K562 (cell line): ENCODE results near the gene WDR13. TPM values are rescaled to one million over a fixed set of nuclear protein-coding genes. Genes with fewer than 3 reads are reported as not detected.

Experiments
- ATAC-seq: fragments of 200-7000 bp; cut with Tn5 transposase; 3 replicates; pipeline ENCODE4 v1.9.1; 2020; ENCODE audit warnings: moderate library complexity
- BruUV-seq: library from RNA; stranded (reverse); fragments of 400-500 nt; replicated peaks from 2 replicates; lab custom pipeline; 2021; lab: Mats Ljungman, UMichigan
- CTCF ChIA-PET: fragments of 300-600 bp; formaldehyde crosslinking; extraction: SDS; loops from one replicate; lab custom pipeline; 2021; ENCODE audit warnings: low intra/inter-chr PET ratio; lab: Yijun Ruan, JAX
- POLR2A ChIA-PET: fragments of 300-600, 350-650 bp; sonication (Branson Sonifier 250); formaldehyde crosslinking; extraction: SDS; loops from one replicate; lab custom pipeline; 2021; ENCODE audit warnings: antibody characterized with exemption, inconsistent platforms; lab: Yijun Ruan, JAX
- DNase-seq, 4 experiments: peaks; one replicate each; pipeline versions ENCODE4 v3.0.0 to v3.0.0-alpha.2; 2011 to 2018; ENCODE audit warnings: low spot score in 3 of 4, mixed read lengths in 3 of 4; ENCODE audit errors: extremely low read depth in 1 of 4
- FAIRE-seq: peaks from 2 replicates; lab custom pipeline; 2011; peaks lifted over from hg19 to GRCh38; lab: Jason Lieb, UNC
- H2AFZ ChIP-seq: 2 replicates; pipeline ENCODE4 v1.6.0; 2011; ENCODE audit warnings: low read depth, low read length, control low read depth, inconsistent platforms
- H3K27ac ChIP-seq: fragments of 200-600 bp; 3 replicates; pipeline ENCODE4 v1.8.0; 2011; ENCODE audit warnings: low read depth, mild to moderate bottlenecking, control low read depth, inconsistent platforms, low read length, moderate library complexity, mixed read lengths; ENCODE audit errors: extremely low read depth
- H3K27me3 ChIP-seq, 2 experiments: fragments of 300-600 bp in 1 of 2; 2 replicates in 1 of 2; 3 replicates in 1 of 2; pipeline versions ENCODE4 v1.6.0 to v1.8.0; 2011; ENCODE audit warnings: inconsistent platforms in 2 of 2, low read length in 2 of 2, mild to moderate bottlenecking in 1 of 2, mixed read lengths in 1 of 2, moderate library complexity in 1 of 2; ENCODE audit not compliant: control insufficient read depth in 2 of 2, insufficient read depth in 2 of 2
- H3K36me3 ChIP-seq: fragments of 300-600 bp; 3 replicates; pipeline ENCODE4 v1.8.0; 2011; ENCODE audit warnings: mild to moderate bottlenecking, low read length, inconsistent platforms; ENCODE audit not compliant: control insufficient read depth, insufficient read depth
- H3K4me1 ChIP-seq, 2 experiments: fragments of 200-600 bp in 1 of 2; replicated peaks in 1 of 2; 2 replicates in 1 of 2; 3 replicates in 1 of 2; pipeline versions ENCODE4 v1.5.1 to v1.8.0; 2011; ENCODE audit warnings: inconsistent platforms in 2 of 2, low read length in 2 of 2, mild to moderate bottlenecking in 1 of 2, mixed read lengths in 1 of 2, moderate library complexity in 1 of 2; ENCODE audit not compliant: control insufficient read depth in 2 of 2, insufficient read depth in 2 of 2
- H3K4me2 ChIP-seq: 2 replicates; pipeline ENCODE4 v1.6.1; 2011; ENCODE audit warnings: low read length, control low read depth, inconsistent platforms, mixed read lengths; ENCODE audit not compliant: insufficient read depth
- H3K4me3 ChIP-seq: fragments of 200-600 bp; sonication (generic), shearing (Covaris generic); 2 replicates; pipeline ENCODE4 v1.5.1; 2016; ENCODE audit warnings: control low read depth, inconsistent platforms
- H3K79me2 ChIP-seq: fragments of 200-600 bp; 3 replicates; pipeline ENCODE4 v1.8.0; 2011; ENCODE audit warnings: low read length, inconsistent platforms; ENCODE audit not compliant: control insufficient read depth, insufficient read depth
- H3K9ac ChIP-seq, 2 experiments: 2 replicates each; pipeline versions ENCODE4 v1.6.0 to v1.6.1; 2011; ENCODE audit warnings: low read depth in 2 of 2, low read length in 2 of 2, control low read depth in 1 of 2, inconsistent platforms in 1 of 2, mild to moderate bottlenecking in 1 of 2, mixed read lengths in 1 of 2; ENCODE audit not compliant: insufficient read depth in 1 of 2
- H3K9me1 ChIP-seq: one replicate; pipeline ENCODE4 v1.6.0; 2011; ENCODE audit warnings: inconsistent platforms, mild to moderate bottlenecking, low read length, moderate library complexity; ENCODE audit not compliant: control insufficient read depth, insufficient read depth
- H3K9me3 ChIP-seq: replicated peaks from 2 replicates; pipeline ENCODE4 v1.5.1; 2011; ENCODE audit warnings: low read depth, low read length, inconsistent platforms; ENCODE audit not compliant: control insufficient read depth, insufficient read depth
- H4K20me1 ChIP-seq: replicated peaks from 2 replicates; pipeline ENCODE4 v1.6.1; 2011; ENCODE audit warnings: low read length, inconsistent platforms, mixed read lengths; ENCODE audit not compliant: control insufficient read depth, insufficient read depth
- BCL6 ChIP-seq: fragments of 250-450 bp; sonication (Bioruptor Pico); IDR thresholded peaks from 2 replicates; pipeline ENCODE4 v1.4.0; 2020
- CCNT2 ChIP-seq: IDR thresholded peaks from 2 replicates; pipeline ENCODE4 v1.6.1; 2011; ENCODE audit warnings: borderline replicate concordance, low read depth, mild to moderate bottlenecking, moderate library complexity, mixed read lengths, low read length; ENCODE audit not compliant: insufficient read length; ENCODE audit errors: extremely low read depth
- KLF10 ChIP-seq: fragments of 250-450 bp; sonication (Bioruptor Pico); IDR thresholded peaks from 2 replicates; pipeline ENCODE4 v1.6.1; 2021; ENCODE audit warnings: matching md5 sums
- NCOA2 ChIP-seq, 2 experiments: fragments of 450-650 bp; IDR thresholded peaks; 2 replicates each; pipeline ENCODE4 v1.6.1; 2018; ENCODE audit warnings: mild to moderate bottlenecking in 2 of 2, moderate library complexity in 1 of 2; ENCODE audit not compliant: partially characterized antibody in 2 of 2
- POLR2G ChIP-seq: fragments of 200-400 bp; formaldehyde crosslinking; IDR thresholded peaks from 2 replicates; pipeline ENCODE4 v1.6.1; 2017; ENCODE audit warnings: low read depth, mild to moderate bottlenecking, antibody characterized with exemption, low read length, moderate library complexity
- RBFOX2 ChIP-seq: fragments of 200-400 bp; formaldehyde crosslinking; IDR thresholded peaks from 2 replicates; pipeline ENCODE4 v1.6.1; 2017; ENCODE audit warnings: low read depth, mild to moderate bottlenecking, low read length, moderate library complexity
- RFX7 ChIP-seq: fragments of 250-450 bp; sonication (Bioruptor Pico); IDR thresholded peaks from 2 replicates; pipeline ENCODE4 v1.5.1; 2021; ENCODE audit warnings: mild to moderate bottlenecking
- SIRT6 ChIP-seq: IDR thresholded peaks from one replicate; pipeline ENCODE4 v1.6.1; 2012; ENCODE audit warnings: low read depth, mild to moderate bottlenecking, control low read depth, inconsistent platforms, low read length, moderate library complexity
- SREBF1 ChIP-seq: fragments of 150-350 bp; IDR thresholded peaks from 2 replicates; pipeline ENCODE4 v1.6.1; 2014; ENCODE audit warnings: antibody characterized with exemption, low read depth, low read length, borderline replicate concordance
- THAP12 ChIP-seq: fragments of 250-450 bp; sonication (Bioruptor Pico); IDR thresholded peaks from 2 replicates; pipeline ENCODE4 v1.9.0; 2021; ENCODE audit warnings: mild to moderate bottlenecking, inconsistent platforms
- ZBTB49 ChIP-seq: sonication (generic); formaldehyde crosslinking; IDR thresholded peaks from 2 replicates; pipeline ENCODE4 v1.8.0; 2022; ENCODE audit warnings: missing genetic modification reagents, mild to moderate bottlenecking, borderline replicate concordance
- ZC3H11A ChIP-seq: IDR thresholded peaks from 2 replicates; pipeline ENCODE4 v1.6.1; 2012; ENCODE audit warnings: low read depth, low read length, improper control_type of control experiment
- ZFP91 ChIP-seq: sonication (generic); formaldehyde crosslinking; IDR thresholded peaks from 2 replicates; pipeline ENCODE4 v1.8.0; 2022; ENCODE audit warnings: mild to moderate bottlenecking, missing genetic modification reagents
- ZNF507 ChIP-seq: conservative IDR thresholded peaks from 2 replicates; pipeline ENCODE4 v1.6.1; 2017; ENCODE audit warnings: missing genetic modification characterization, missing compliant biosample characterization
- ZNF717 ChIP-seq: fragments of 250-450 bp; sonication (Bioruptor Pico); IDR thresholded peaks from 2 replicates; pipeline ENCODE4 v1.5.0; 2021
- WGBS: fragments of 100-300 bp; shearing (Covaris generic); methylation state at CpG from one replicate; pipeline ENCODE4 v1.1.6; 2016; ENCODE audit warnings: low coverage, mixed read lengths; ENCODE audit not compliant: insufficient coverage; ENCODE audit errors: missing lambda C conversion rate; 5-methylcytosine and 5-hydroxymethylcytosine counted together
- in situ Hi-C: fragments of 300-500 bp; cut with MboI; formaldehyde crosslinking; loops from 4 replicates; pipeline ENCODE4 v1.15.0; 2018; ENCODE audit warnings: inconsistent platforms, mixed read lengths
- intact Hi-C: fragments of 100-400 bp; cut with micrococcal nuclease; formaldehyde crosslinking; loops from 2 replicates; pipeline ENCODE4 v1.14.2; 2022
- polyA plus RNA-seq, 8 experiments: library from polyadenylated mRNA; depleted of rRNA in 4 of 8; stranded (reverse) in 5 of 8; unstranded in 3 of 8; fragments of >200 nt; fragmentation: Nextera tagmentation in 2 of 8; fragmentation: Illumina TruSeq in 1 of 8; extraction: Ambion mirVana in 2 of 8; extraction: Trizol in 1 of 8; gene quantifications; 2 replicates each; pipeline versions ENCODE4 v1.2.1 to v1.2.3, GENCODE V29; 2011 to 2014; ENCODE audit warnings: inconsistent platforms in 1 of 8, missing spikeins in 1 of 8
- total RNA-seq, 7 experiments: library from RNA; depleted of rRNA in 6 of 7; stranded (reverse); fragments of >200 nt in 6 of 7; fragmentation: Illumina TruSeq in 2 of 7; extraction: Trizol in 2 of 7; gene quantifications; 2 replicates each; pipeline versions ENCODE4 v1.2.1 to v1.2.3, GENCODE V29; 2011 to 2021; ENCODE audit warnings: low replicate concordance in 1 of 7

Gene WDR13
- total and polyA plus RNA-seq, 9 of the 15 experiments (the other 6 are each of a cell fraction or from before 2014, with no cell fraction given), result 7.4 to 70.5 (median 31.4) TPM

- TF ChIP-seq ZFP91 (CRISPR knock-in tag), result no peak
- TF ChIP-seq ZBTB49 (CRISPR knock-in tag), result no peak
- TF ChIP-seq CCNT2, result no peak
Measured at GRCh38 chrX:48575642-48576041, 21.6 kb upstream of the WDR13 start (continued).

GRCh38 chrX:48576108-48576507 is 21.2 kb upstream of the WDR13 start:
- 31% methylated on average over 3 of the region's 6 CpGs for WGBS
- ATAC-seq, result no peak
- Histone ChIP-seq H3K27ac (peak overlapping the region; percentile 100; the same call in 1 of the 3 replicates), H3K9ac (peak overlapping the region; percentile 97 to 100), H3K9me1 (peaks cover 10% of the 10 kb centered on the region), H3K79me2 (peaks cover 34% of the 10 kb centered on the region), H3K27me3 (no peaks in the 10 kb centered on the region), H3K4me2 (peak overlapping the region; percentile 97), H4K20me1 (peaks cover 15% of the 10 kb centered on the region; the same call in 1 of the 2 replicates), H2AFZ (no peak overlapping the region), H3K4me1 (peaks cover 13 to 14% of the 10 kb centered on the region in 2 experiments; a peak in 4 of 5 replicates), H3K36me3 (peaks cover 47% of the 10 kb centered on the region), H3K9me3 (no peaks in the 10 kb centered on the region), H3K4me3 (peak overlapping the region; percentile 90)
- in situ Hi-C loops, result no loop called here
- intact Hi-C loops, result loop anchor here (10.0 kb wide), 1 partner anchor 51 kb away; the partner anchor contains the start of gene EBP
- FAIRE-seq, result no peak
- ChIA-PET POLR2A (interaction anchor here (1.0 to 1.5 kb wide), 4 partner anchors 9 to 226 kb away, joined by 3 to 4 read pairs (median 3); partner anchors contain the start of gene HDAC6), CTCF (no interaction called here)
- BruUV-seq, result no TSS peak
- DNase-seq, result peak in 1 of 4 experiments; percentile 12
- TF ChIP-seq RBFOX2, result peak; percentile 25; the same call in 1 of the 2 replicates
- TF ChIP-seq RFX7 (CRISPR knock-in tag), result no peak
- TF ChIP-seq NCOA2 (IDR thresholded peaks at IDR 0.05; ENCODE audit: partially characterized antibody in 2 of 2), result no peak
- no peak for TF ChIP-seq ZC3H11A
- no peak for TF ChIP-seq SIRT6
- no peak for TF ChIP-seq THAP12 (CRISPR knock-in tag)
- no peak for TF ChIP-seq ZNF717 (CRISPR knock-in tag)
- no peak for TF ChIP-seq ZNF507 (tag)
- no peak for TF ChIP-seq KLF10 (CRISPR knock-in tag)
- TF ChIP-seq POLR2G, result peak; percentile 12; the same call in 1 of the 2 replicates
- no peak for TF ChIP-seq BCL6 (CRISPR knock-in tag)
- no peak for TF ChIP-seq SREBF1
